Ishikawa (cell line): Measurements from ENCODE around the gene SLC36A3.
A peak's percentile ranks its signal among the peaks of the same experiment; 100 is the strongest.

Experiments
- CEBPB ChIP-seq: IDR thresholded peaks from 2 replicates; pipeline ENCODE4 v1.6.1; 2012
- CREB1 ChIP-seq: IDR thresholded peaks from 2 replicates; pipeline ENCODE4 v1.6.1; 2012; ENCODE audit warnings: low read depth
- EGR1 ChIP-seq: IDR thresholded peaks from 2 replicates; pipeline ENCODE4 v1.6.1; 2012
- EP300 ChIP-seq: IDR thresholded peaks from 2 replicates; pipeline ENCODE4 v1.6.1; 2012; ENCODE audit warnings: borderline replicate concordance
- FOXM1 ChIP-seq: IDR thresholded peaks from 2 replicates; pipeline ENCODE4 v1.6.1; 2012; ENCODE audit warnings: low read depth, borderline replicate concordance
- RAD21 ChIP-seq: IDR thresholded peaks from 2 replicates; pipeline ENCODE4 v1.6.1; 2012; ENCODE audit warnings: low read depth
- YY1 ChIP-seq: IDR thresholded peaks from 2 replicates; pipeline ENCODE4 v1.6.1; 2012; ENCODE audit warnings: low read depth
- TF ChIP-seq, protein P1 (sequence below): IDR thresholded peaks from 2 replicates; pipeline ENCODE4 v1.6.1; 2012
- TF ChIP-seq, protein P2 (sequence below): IDR thresholded peaks from 2 replicates; pipeline ENCODE4 v1.6.1; 2012; ENCODE audit warnings: low read depth, mild to moderate bottlenecking

DNA sequence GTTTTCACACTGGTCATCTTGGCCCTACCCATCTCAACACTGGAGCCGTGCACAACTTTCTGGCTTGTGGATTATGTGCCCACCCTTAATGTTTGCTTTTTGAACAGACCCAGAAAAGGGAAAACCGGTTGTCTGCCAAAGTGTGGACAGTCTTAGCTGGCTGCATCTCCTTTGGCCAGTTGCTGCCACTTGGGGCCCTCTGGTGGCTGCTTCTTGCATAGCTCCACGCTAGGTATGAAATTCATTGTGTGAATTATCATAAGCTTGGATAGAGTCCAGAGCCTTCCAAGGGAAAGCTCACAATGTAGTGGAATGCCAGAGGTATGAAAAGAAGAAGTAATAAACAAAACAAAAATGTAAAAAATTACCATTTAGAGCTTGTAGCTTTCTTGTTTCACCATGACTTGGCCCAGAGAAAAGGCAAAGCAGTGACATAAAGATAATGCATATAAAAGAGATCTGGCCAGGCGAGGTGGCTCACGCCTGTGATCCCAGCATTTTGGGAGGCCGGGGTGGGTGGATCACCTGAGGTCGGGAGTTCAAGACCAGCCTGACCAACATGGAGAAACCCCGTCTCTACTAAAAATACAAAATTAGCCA, 12.5 kb upstream of the SLC36A3 start:
- TF ChIP-seq CEBPB (no peak), YY1 (no peak), EGR1 (no peak), EP300 (no peak), FOXM1 (no peak), RAD21 (peak; percentile 87), CREB1 (no peak)
- TF ChIP-seq, protein P1, sequence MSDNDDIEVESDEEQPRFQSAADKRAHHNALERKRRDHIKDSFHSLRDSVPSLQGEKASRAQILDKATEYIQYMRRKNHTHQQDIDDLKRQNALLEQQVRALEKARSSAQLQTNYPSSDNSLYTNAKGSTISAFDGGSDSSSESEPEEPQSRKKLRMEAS, result no peak
- TF ChIP-seq, protein P2, sequence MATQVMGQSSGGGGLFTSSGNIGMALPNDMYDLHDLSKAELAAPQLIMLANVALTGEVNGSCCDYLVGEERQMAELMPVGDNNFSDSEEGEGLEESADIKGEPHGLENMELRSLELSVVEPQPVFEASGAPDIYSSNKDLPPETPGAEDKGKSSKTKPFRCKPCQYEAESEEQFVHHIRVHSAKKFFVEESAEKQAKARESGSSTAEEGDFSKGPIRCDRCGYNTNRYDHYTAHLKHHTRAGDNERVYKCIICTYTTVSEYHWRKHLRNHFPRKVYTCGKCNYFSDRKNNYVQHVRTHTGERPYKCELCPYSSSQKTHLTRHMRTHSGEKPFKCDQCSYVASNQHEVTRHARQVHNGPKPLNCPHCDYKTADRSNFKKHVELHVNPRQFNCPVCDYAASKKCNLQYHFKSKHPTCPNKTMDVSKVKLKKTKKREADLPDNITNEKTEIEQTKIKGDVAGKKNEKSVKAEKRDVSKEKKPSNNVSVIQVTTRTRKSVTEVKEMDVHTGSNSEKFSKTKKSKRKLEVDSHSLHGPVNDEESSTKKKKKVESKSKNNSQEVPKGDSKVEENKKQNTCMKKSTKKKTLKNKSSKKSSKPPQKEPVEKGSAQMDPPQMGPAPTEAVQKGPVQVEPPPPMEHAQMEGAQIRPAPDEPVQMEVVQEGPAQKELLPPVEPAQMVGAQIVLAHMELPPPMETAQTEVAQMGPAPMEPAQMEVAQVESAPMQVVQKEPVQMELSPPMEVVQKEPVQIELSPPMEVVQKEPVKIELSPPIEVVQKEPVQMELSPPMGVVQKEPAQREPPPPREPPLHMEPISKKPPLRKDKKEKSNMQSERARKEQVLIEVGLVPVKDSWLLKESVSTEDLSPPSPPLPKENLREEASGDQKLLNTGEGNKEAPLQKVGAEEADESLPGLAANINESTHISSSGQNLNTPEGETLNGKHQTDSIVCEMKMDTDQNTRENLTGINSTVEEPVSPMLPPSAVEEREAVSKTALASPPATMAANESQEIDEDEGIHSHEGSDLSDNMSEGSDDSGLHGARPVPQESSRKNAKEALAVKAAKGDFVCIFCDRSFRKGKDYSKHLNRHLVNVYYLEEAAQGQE, result no peak
